Measurements from ENCODE around the gene SLC18A2. TPM values are rescaled to one million over a fixed set of nuclear protein-coding genes. Genes with fewer than 3 reads are reported as not detected.

The SLC18A2 gene
- total RNA-seq, 1 donor from 2014 or later = 1.5 TPM

DNA sequence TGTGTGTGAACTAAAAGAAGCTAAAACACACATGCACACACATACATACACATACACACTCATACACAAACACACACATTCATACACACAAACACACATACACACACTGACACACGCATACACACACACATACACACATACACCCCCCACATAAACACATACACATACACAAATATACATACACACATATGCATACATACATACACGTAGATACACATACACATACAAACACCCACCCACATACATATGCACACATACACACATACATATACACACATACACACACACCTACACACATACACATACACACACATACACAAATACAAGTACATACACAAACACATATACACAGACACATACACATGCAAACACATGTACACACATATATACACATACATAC lies 28.0 kb downstream of the SLC18A2 start:
- no peak overlapping the region for H3K4me3 ChIP-seq (ENCODE audit: low read depth, low read length)
- H3K36me3 ChIP-seq (ENCODE audit: control insufficient read depth, insufficient read depth, low read length) = no peaks in the 10 kb centered on the region
- H3K27me3 ChIP-seq (ENCODE audit: control insufficient read depth, insufficient read depth, low read length) = no peaks in the 10 kb centered on the region
- TF ChIP-seq, protein P1, sequence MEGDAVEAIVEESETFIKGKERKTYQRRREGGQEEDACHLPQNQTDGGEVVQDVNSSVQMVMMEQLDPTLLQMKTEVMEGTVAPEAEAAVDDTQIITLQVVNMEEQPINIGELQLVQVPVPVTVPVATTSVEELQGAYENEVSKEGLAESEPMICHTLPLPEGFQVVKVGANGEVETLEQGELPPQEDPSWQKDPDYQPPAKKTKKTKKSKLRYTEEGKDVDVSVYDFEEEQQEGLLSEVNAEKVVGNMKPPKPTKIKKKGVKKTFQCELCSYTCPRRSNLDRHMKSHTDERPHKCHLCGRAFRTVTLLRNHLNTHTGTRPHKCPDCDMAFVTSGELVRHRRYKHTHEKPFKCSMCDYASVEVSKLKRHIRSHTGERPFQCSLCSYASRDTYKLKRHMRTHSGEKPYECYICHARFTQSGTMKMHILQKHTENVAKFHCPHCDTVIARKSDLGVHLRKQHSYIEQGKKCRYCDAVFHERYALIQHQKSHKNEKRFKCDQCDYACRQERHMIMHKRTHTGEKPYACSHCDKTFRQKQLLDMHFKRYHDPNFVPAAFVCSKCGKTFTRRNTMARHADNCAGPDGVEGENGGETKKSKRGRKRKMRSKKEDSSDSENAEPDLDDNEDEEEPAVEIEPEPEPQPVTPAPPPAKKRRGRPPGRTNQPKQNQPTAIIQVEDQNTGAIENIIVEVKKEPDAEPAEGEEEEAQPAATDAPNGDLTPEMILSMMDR (IDR thresholded peaks at IDR 0.05; ENCODE audit: insufficient read depth, low read length, poor library complexity, severe bottlenecking) = no peak
- no peak for DNase-seq (ENCODE audit: low read depth)

DNA sequence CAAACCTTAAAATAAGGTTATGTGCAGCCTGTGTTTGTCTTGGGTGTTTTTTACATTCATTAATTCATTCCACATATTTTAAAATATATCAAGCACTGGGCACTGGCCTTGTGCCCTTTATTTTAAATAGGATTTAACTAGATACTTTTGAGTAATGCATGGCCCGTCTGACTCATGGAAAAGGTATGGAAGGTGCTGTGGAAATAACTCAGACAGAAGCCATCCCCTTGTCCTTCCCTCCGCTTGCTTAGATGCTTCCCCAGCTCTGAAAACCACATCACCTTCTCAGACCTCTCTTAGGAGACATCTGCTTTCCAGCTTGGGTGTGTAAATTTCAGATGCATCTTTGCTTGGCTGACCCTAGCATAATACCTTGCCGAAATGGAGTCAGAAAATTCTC lies 30.5 kb downstream of the SLC18A2 start:
- H3K4me3 ChIP-seq (ENCODE audit: low read depth, low read length) = no peak overlapping the region
- peak; percentile 18 for DNase-seq (ENCODE audit: low read depth)
- no peaks in the 10 kb centered on the region for H3K27me3 ChIP-seq (ENCODE audit: control insufficient read depth, insufficient read depth, low read length)
- TF ChIP-seq, protein P1 (IDR thresholded peaks at IDR 0.05; ENCODE audit: insufficient read depth, low read length, poor library complexity, severe bottlenecking) = no peak
- H3K36me3 ChIP-seq (ENCODE audit: control insufficient read depth, insufficient read depth, low read length) = no peaks in the 10 kb centered on the region

DNA sequence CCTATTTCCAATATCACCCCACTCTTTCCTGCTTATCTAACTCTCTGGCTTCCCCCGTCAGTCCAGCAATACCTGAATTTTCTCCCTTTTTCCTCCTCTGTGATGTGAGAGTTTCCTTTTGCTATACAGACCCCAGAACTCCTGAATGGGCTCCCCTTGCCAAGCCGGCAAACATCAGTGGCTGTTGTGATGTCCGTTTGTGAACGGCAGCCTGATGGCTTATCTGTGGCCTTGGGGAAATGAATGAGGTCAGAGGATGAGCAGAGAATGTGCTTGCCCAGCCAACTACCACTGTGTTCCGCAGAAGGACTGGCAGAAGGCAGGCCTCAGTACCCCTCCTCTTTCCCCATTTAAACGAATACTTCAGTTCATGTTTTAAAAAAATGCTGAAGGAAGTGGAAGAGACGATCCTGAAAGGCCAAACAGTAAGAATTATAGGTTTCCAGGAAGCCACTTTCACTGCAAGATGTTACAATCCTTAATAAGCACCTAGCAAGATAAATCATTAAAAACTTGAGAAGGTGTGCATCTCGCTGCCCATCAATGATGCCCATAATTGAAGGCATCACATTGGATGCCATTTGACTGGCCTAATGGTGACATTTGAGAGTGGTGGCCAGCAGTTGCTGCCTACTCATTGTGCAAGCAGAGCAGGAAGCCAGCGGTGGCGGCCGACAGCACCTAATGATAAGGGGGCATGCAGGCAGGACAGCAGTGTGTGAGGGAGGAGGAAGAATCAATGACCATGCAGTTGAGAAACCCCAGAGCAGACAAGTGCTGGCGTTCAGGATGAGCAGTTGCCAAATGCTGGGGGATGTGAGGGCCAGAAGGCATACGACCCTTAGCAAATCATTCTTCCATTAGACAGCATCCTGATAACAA lies 31.5 kb downstream of the SLC18A2 start:
- TF ChIP-seq, protein P1 (IDR thresholded peaks at IDR 0.05; ENCODE audit: insufficient read depth, low read length, poor library complexity, severe bottlenecking) = no peak
- H3K27me3 ChIP-seq (ENCODE audit: control insufficient read depth, insufficient read depth, low read length) = no peaks in the 10 kb centered on the region
- H3K36me3 ChIP-seq (ENCODE audit: control insufficient read depth, insufficient read depth, low read length) = no peaks in the 10 kb centered on the region
- no peak overlapping the region for H3K4me3 ChIP-seq (ENCODE audit: low read depth, low read length)
- no peak for DNase-seq (ENCODE audit: low read depth)

DNA sequence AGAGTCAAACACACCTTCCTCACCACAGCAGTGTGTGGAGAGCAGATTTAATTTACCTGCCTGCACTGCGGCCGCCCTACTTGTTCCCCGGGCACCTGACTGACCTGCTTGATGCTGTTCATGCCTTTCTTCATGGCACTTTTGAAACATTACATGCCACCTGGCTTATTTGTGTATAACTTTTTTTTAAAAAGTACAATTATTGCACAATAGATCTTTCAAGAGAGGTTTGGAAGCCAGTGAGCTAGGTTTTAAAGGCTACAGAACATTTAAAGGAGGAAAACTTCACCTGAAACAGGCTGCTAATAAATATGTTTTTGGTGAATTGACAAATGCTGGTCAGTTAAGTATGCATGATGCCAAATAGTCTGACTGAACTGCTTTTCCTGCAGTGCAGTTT lies 33.1 kb downstream of the SLC18A2 start:
- TF ChIP-seq, protein P1 (IDR thresholded peaks at IDR 0.05; ENCODE audit: insufficient read depth, low read length, poor library complexity, severe bottlenecking) = no peak
- Histone ChIP-seq H3K27me3 (ENCODE audit: control insufficient read depth, insufficient read depth, low read length) (no peaks in the 10 kb centered on the region), H3K4me3 (ENCODE audit: low read depth, low read length) (no peak overlapping the region), H3K36me3 (ENCODE audit: control insufficient read depth, insufficient read depth, low read length) (no peaks in the 10 kb centered on the region)
- no peak for DNase-seq (ENCODE audit: low read depth)

DNA sequence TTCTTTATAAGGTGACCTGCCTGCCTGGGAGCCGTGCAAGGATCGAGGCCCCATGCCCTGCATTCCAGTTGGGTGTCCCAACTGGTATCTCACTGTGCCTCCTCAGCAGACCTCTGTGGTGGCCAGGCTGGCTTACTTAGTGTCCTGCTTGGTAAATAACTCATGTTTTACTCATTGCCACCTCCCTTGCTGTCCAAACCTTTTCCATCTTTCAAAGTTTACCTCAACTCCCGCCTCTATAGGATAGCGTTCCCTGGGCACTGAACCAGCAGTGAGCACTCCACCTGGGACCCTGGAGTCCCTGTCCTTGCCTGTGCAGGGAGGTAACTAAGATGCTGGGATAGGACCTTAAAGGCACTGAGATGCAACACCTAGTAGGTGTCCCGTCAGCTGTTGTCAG lies 33.6 kb downstream of the SLC18A2 start:
- Histone ChIP-seq H3K4me3 (ENCODE audit: low read depth, low read length) (no peak overlapping the region), H3K36me3 (ENCODE audit: control insufficient read depth, insufficient read depth, low read length) (no peaks in the 10 kb centered on the region), H3K27me3 (ENCODE audit: control insufficient read depth, insufficient read depth, low read length) (no peaks in the 10 kb centered on the region)
- DNase-seq (ENCODE audit: low read depth) = no peak
- TF ChIP-seq, protein P1 (IDR thresholded peaks at IDR 0.05; ENCODE audit: insufficient read depth, low read length, poor library complexity, severe bottlenecking) = no peak

DNA sequence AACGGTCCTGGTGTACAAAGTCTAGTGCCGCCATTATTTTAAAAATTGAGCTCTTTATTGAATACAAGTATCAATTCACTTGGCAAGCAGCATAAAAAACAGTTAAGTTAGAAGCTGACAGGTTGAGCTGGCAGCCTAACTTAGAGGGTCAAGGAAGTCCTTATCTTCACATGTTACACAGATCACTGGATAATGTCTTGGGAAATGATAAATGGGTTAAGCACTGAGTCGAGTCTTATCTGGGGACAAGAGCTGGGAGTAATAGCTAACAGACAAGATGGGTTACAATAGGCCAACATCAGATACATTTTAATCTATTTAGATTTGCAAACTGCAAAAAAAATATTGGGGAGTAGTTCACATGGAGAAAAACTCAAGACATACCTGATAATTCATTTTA lies 34.2 kb downstream of the SLC18A2 start:
- Histone ChIP-seq H3K36me3 (ENCODE audit: control insufficient read depth, insufficient read depth, low read length) (no peaks in the 10 kb centered on the region), H3K27me3 (ENCODE audit: control insufficient read depth, insufficient read depth, low read length) (no peaks in the 10 kb centered on the region), H3K4me3 (ENCODE audit: low read depth, low read length) (no peak overlapping the region)
- TF ChIP-seq, protein P1 (IDR thresholded peaks at IDR 0.05; ENCODE audit: insufficient read depth, low read length, poor library complexity, severe bottlenecking) = no peak
- DNase-seq (ENCODE audit: low read depth) = no peak
